Brain microvascular endothelial cell (primary cell): ENCODE results near the gene STXBP3.

Experiments used
- DNase-seq: peaks from one replicate; pipeline ENCODE4 v3.0.0-alpha.2; 2020
- H3K27ac ChIP-seq: fragments of 250-450 bp; sonication (Bioruptor Pico); 2 replicates; pipeline ENCODE4 v1.5.1; 2020; ENCODE audit warnings: mild to moderate bottlenecking, moderate library complexity
- H3K27me3 ChIP-seq: fragments of 250-450 bp; sonication (Bioruptor Pico); replicated peaks from 2 replicates; pipeline ENCODE4 v1.5.1; 2020; ENCODE audit warnings: mild to moderate bottlenecking
- H3K36me3 ChIP-seq: fragments of 250-450 bp; sonication (Bioruptor Pico); replicated peaks from 2 replicates; pipeline ENCODE4 v1.5.1; 2020; ENCODE audit warnings: mild to moderate bottlenecking
- H3K4me3 ChIP-seq: 2 replicates; pipeline ENCODE4 v1.5.1; 2011; ENCODE audit warnings: low read depth, mild to moderate bottlenecking, control low read depth, low read length, moderate library complexity
- in situ Hi-C: cut with HindIII; loops from 2 replicates; pipeline ENCODE4 v1.10.0; 2017; ENCODE audit warnings: low sequenced_read_pairs, low pct_ligation_motif_present
- TF ChIP-seq, protein P1 (sequence below): IDR thresholded peaks from 2 replicates; pipeline ENCODE4 v1.5.1; 2011; ENCODE audit warnings: low read depth, mild to moderate bottlenecking, moderate library complexity, low read length, control low read depth, inconsistent platforms; ENCODE audit errors: missing control alignments

The STXBP3 gene

GRCh38 chr1:108728327-108728923, 18.0 kb upstream of the STXBP3 start:
- no peaks in the 10 kb centered on the region for H3K36me3 ChIP-seq
- no peak for DNase-seq
- TF ChIP-seq, protein P1, sequence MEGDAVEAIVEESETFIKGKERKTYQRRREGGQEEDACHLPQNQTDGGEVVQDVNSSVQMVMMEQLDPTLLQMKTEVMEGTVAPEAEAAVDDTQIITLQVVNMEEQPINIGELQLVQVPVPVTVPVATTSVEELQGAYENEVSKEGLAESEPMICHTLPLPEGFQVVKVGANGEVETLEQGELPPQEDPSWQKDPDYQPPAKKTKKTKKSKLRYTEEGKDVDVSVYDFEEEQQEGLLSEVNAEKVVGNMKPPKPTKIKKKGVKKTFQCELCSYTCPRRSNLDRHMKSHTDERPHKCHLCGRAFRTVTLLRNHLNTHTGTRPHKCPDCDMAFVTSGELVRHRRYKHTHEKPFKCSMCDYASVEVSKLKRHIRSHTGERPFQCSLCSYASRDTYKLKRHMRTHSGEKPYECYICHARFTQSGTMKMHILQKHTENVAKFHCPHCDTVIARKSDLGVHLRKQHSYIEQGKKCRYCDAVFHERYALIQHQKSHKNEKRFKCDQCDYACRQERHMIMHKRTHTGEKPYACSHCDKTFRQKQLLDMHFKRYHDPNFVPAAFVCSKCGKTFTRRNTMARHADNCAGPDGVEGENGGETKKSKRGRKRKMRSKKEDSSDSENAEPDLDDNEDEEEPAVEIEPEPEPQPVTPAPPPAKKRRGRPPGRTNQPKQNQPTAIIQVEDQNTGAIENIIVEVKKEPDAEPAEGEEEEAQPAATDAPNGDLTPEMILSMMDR = no peak
- no peaks in the 10 kb centered on the region for H3K27me3 ChIP-seq
- in situ Hi-C loops = no loop called here
- no peak overlapping the region for H3K4me3 ChIP-seq
- H3K27ac ChIP-seq = no peak overlapping the region

GRCh38 chr1:108729481-108729880, 17.0 kb upstream of the STXBP3 start:
- TF ChIP-seq, protein P1 = no peak
- Histone ChIP-seq H3K36me3 (no peaks in the 10 kb centered on the region), H3K27ac (no peak overlapping the region), H3K4me3 (no peak overlapping the region), H3K27me3 (no peaks in the 10 kb centered on the region)
- in situ Hi-C loops = no loop called here
- no peak for DNase-seq

DNA sequence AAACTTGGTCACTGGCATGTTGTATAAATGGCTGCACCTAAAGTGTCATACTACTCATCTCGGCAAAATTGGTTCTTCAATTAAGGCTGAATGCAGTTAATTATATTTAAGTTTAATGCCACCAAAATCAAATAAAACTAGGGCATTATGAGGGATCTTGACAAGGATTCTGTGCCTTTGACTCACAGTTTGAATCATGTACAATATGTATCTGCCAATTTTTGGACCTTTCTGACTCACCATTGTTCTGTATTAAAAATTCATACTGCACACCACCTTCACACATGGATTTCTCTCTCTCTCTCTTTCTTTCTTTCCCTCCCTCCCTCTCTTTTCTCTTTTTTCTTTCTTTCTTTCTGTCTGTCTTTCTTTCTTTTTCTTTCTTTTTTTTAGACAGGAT, 14.1 kb upstream of the STXBP3 start:
- H3K27me3 ChIP-seq = no peaks in the 10 kb centered on the region
- no peak overlapping the region for H3K27ac ChIP-seq
- in situ Hi-C loops = no loop called here
- no peak overlapping the region for H3K4me3 ChIP-seq
- no peak for DNase-seq
- TF ChIP-seq, protein P1 = no peak
- no peaks in the 10 kb centered on the region for H3K36me3 ChIP-seq

DNA sequence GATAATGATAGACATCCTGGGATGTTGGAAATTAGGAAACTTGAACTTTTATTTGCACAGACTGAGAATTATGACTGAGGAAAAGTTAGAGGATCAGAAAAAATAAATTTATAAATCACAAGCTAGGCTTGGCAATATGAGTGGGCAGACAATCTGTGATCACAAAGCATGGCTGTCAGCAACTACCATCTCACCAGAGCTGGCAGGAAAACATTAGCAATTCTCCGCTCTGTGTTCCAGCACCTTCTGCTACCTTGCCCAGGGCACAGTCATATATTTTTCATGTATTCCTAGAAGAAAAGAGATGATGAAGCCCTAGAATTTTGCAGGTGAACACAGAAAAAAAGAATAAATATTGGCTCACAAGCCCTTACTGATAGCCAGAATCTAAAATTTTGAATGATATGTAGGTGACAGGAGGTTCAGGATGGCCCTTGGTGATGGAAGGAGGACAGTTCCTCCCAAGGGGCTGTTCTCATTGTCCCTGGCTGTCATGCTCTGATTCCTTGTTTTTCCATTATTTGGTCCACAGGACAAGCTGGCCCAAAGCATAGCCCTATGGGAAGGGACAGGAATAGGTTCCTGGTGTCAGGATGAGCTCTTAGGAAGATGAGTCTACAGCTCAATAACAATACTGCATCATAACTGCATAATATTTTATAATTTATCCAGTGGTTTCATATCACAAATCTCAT, 12.2 kb upstream of the STXBP3 start:
- Histone ChIP-seq H3K27ac (no peak overlapping the region), H3K4me3 (no peak overlapping the region), H3K27me3 (no peaks in the 10 kb centered on the region), H3K36me3 (no peaks in the 10 kb centered on the region)
- TF ChIP-seq, protein P1 = no peak
- in situ Hi-C loops = no loop called here
- DNase-seq = no peak

GRCh38 chr1:108742253-108742652, 4.2 kb upstream of the STXBP3 start:
- Histone ChIP-seq H3K4me3 (no peak overlapping the region), H3K27me3 (no peaks in the 10 kb centered on the region), H3K36me3 (no peaks in the 10 kb centered on the region), H3K27ac (no peak overlapping the region)
- no peak for DNase-seq
- in situ Hi-C loops = no loop called here
- TF ChIP-seq, protein P1 = no peak
